GM12878 (cell line): ENCODE results near the gene CHRFAM7A. TPM values are rescaled to one million over a fixed set of nuclear protein-coding genes. Genes with fewer than 3 reads are reported as not detected.
"Not testable (repeated sequence)": the region's sequence is repeated elsewhere in the genome, so short reads cannot be mapped to it uniquely, and the experiment has no call there.

Source experiments
- ATAC-seq: fragments of 200-7000 bp; cut with Tn5 transposase; 3 replicates; pipeline ENCODE4 v1.9.1; 2020; ENCODE audit warnings: mild to moderate bottlenecking, moderate library complexity
- BruUV-seq: library from RNA; stranded (reverse); fragments of 400-500 nt; replicated peaks from 2 replicates; lab custom pipeline; 2021; lab: Mats Ljungman, UMichigan
- CTCF ChIA-PET: fragments of 300-600 bp; sonication (Branson Sonifier 250); formaldehyde crosslinking; extraction: SDS; loops from one replicate; lab custom pipeline; 2021; ENCODE audit warnings: inconsistent platforms; lab: Yijun Ruan, JAX
- POLR2A ChIA-PET: fragments of 350-600 bp; formaldehyde crosslinking; extraction: SDS; loops from one replicate; lab custom pipeline; 2021; ENCODE audit warnings: inconsistent platforms; lab: Charles Lee
- RAD21 ChIA-PET: fragments of 300-600 bp; sonication (Branson Sonifier 250); formaldehyde crosslinking; loops from one replicate; lab custom pipeline; 2023; ENCODE audit warnings: antibody characterized with exemption; ENCODE audit not compliant: unreplicated experiment; lab: Charles Lee
- SMC1A ChIA-PET: fragments of 300-600 bp; sonication (Branson Sonifier 250); formaldehyde crosslinking; loops from one replicate; lab custom pipeline; 2023; ENCODE audit not compliant: unreplicated experiment, uncharacterized antibody; lab: Charles Lee
- DNase-seq: peaks from one replicate; pipeline ENCODE4 v3.0.0-alpha.2; 2011; ENCODE audit warnings: low read depth, low spot score
- FAIRE-seq: peaks from 3 replicates; lab custom pipeline; 2011; peaks lifted over from hg19 to GRCh38; lab: Jason Lieb, UNC
- H2AFZ ChIP-seq: 2 replicates; pipeline ENCODE4 v1.6.0; 2011; ENCODE audit warnings: low read depth, low read length, control low read depth; ENCODE audit not compliant: control insufficient read depth
- H3K27ac ChIP-seq: 2 replicates; pipeline ENCODE4 v1.5.1; 2011; ENCODE audit warnings: control low read depth; ENCODE audit not compliant: control insufficient read depth, insufficient read depth
- H3K27me3 ChIP-seq, 2 experiments: replicated peaks in 1 of 2; 2 replicates each; pipeline versions ENCODE4 v1.6.0 to v1.6.1; 2011; ENCODE audit warnings: low read length in 1 of 2; ENCODE audit not compliant: control insufficient read depth in 2 of 2, insufficient read depth in 2 of 2
- H3K36me3 ChIP-seq, 2 experiments: 2 replicates each; pipeline ENCODE4 v1.5.1; 2011; ENCODE audit warnings: low read length in 1 of 2; ENCODE audit not compliant: control insufficient read depth in 2 of 2, insufficient read depth in 2 of 2
- H3K4me1 ChIP-seq: 2 replicates; pipeline ENCODE4 v1.6.1; 2011; ENCODE audit warnings: mild to moderate bottlenecking, low read length, moderate library complexity, mixed read lengths; ENCODE audit not compliant: control insufficient read depth, insufficient read depth
- H3K4me2 ChIP-seq: 2 replicates; pipeline ENCODE4 v1.6.0; 2011; ENCODE audit warnings: control low read depth; ENCODE audit not compliant: control insufficient read depth, insufficient read depth
- H3K4me3 ChIP-seq: fragments of 200-600 bp; sonication (generic); 2 replicates; pipeline ENCODE4 v1.5.1; 2016
- H3K79me2 ChIP-seq: 2 replicates; pipeline ENCODE4 v1.6.0; 2011; ENCODE audit warnings: low read length; ENCODE audit not compliant: control insufficient read depth, insufficient read depth
- H3K9ac ChIP-seq: 2 replicates; pipeline ENCODE4 v1.8.0; 2011; ENCODE audit warnings: low read length, control low read depth, mixed read lengths; ENCODE audit not compliant: control insufficient read depth, insufficient read depth
- H3K9me3 ChIP-seq: replicated peaks from 3 replicates; pipeline ENCODE4 v1.5.1; 2011; ENCODE audit warnings: mild to moderate bottlenecking, low read length; ENCODE audit not compliant: control insufficient read depth, insufficient read depth
- H4K20me1 ChIP-seq: 2 replicates; pipeline ENCODE4 v1.6.0; 2011; ENCODE audit not compliant: control insufficient read depth, insufficient read depth
- WGBS: methylation state at CpG from one replicate; pipeline ENCODE4 v1.1.6; 2016; ENCODE audit warnings: low lambda C conversion rate; ENCODE audit not compliant: insufficient replicate concordance, insufficient coverage; ENCODE audit errors: missing lambda C conversion rate; 5-methylcytosine and 5-hydroxymethylcytosine counted together
- in situ Hi-C: fragments of 300-500 bp; cut with MboI; formaldehyde crosslinking; loops from 9 replicates; pipeline ENCODE4 v1.14.3; 2018; ENCODE audit warnings: mixed read lengths
- intact Hi-C: fragments of 100-400 bp; cut with micrococcal nuclease; formaldehyde crosslinking; loops from one replicate; pipeline ENCODE4 v1.14.2; 2022; ENCODE audit not compliant: unreplicated experiment
- polyA plus RNA-seq, 11 experiments: library from polyadenylated mRNA; depleted of rRNA in 4 of 11; unstranded in 6 of 11; stranded (reverse) in 5 of 11; fragments of >200 nt; fragmentation: Nextera tagmentation in 4 of 11; fragmentation: Illumina TruSeq in 1 of 11; extraction: Ambion mirVana in 4 of 11; extraction: Trizol in 1 of 11; gene quantifications; 1 replicate in 1 of 11; 2 replicates in 10 of 11; pipeline versions ENCODE4 v1.2.1 to v1.2.3, GENCODE V29; 2011 to 2016; ENCODE audit warnings: inconsistent platforms in 2 of 11, missing spikeins in 2 of 11, low read depth in 1 of 11
- total RNA-seq, 4 experiments: library from RNA; depleted of rRNA in 3 of 4; stranded (reverse); fragments of >200 nt in 3 of 4; fragmentation: Illumina TruSeq in 1 of 4; extraction: Trizol in 1 of 4; gene quantifications; 2 replicates each; pipeline versions ENCODE4 v1.2.1 to v1.2.3, GENCODE V29; 2013 to 2021

The CHRFAM7A gene
- total and polyA plus RNA-seq, 10 of the 15 experiments (the other 5 are each of a cell fraction or from before 2014, with no cell fraction given) = 0.25 to 0.75 (median 0.37) TPM; not detected in 5

DNA sequence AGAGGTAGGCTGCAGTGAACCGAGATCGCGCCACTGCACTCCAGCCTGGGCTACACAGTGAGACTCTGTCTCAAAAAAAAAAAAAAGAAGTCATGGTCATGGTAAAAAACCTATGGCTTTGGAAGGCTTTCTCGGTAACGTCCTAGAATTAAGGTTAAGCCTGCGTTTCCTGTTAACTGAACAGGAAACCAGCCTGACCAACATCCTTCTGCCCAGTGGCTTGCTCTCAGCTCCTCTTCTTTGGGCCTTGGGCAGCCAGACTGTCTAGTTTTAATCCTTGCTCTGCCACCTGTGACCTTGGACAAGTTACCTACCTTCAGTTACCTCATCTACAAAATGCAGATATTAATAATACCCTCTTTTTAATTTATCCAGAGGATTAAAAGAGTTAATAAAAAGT, 27.4 kb upstream of the CHRFAM7A start:
- H3K27me3 ChIP-seq, SMC1A ChIA-PET, CTCF ChIA-PET, H2AFZ ChIP-seq, H3K4me1 ChIP-seq, H4K20me1 ChIP-seq, H3K4me3 ChIP-seq, DNase-seq, ATAC-seq, BruUV-seq, H3K79me2 ChIP-seq, in situ Hi-C loops, H3K27ac ChIP-seq, H3K9ac ChIP-seq, POLR2A ChIA-PET, H3K36me3 ChIP-seq, FAIRE-seq, RAD21 ChIA-PET, H3K4me2 ChIP-seq, H3K9me3 ChIP-seq, intact Hi-C loops: not testable (repeated sequence)
- 57% methylated on average over 6 of the region's 6 CpGs for WGBS

DNA sequence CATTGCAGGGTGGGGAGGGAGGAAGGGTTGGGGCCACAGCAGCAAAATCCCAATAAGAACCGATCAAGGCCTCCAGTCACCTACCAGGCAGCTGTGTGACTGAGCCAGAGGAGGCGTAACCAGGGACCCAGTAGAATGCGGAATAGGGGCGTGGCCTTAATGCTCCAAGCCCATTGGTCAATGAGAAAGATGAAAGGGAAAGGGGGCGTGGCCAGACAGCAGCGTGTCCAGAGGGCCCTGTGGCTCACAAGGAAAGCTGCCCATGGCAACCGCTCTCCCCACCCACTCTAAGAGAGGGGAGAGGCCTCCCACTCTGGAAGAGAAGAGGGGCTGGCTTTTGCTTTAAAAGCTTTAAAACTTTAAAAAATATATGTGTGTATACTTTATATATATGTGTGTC, 20.8 kb upstream of the CHRFAM7A start, which contains the start of gene GOLGA8R:
TSS of gene GOLGA8R (minus strand) at position 101 of the 400 bp plus-strand sequence. CDS start at position 3, 98 bp downstream.
- BruUV-seq, H3K9ac ChIP-seq, ATAC-seq, SMC1A ChIA-PET, DNase-seq, H3K27me3 ChIP-seq, H3K4me2 ChIP-seq, in situ Hi-C loops, H3K79me2 ChIP-seq, H3K4me3 ChIP-seq, intact Hi-C loops, H3K36me3 ChIP-seq, FAIRE-seq, H2AFZ ChIP-seq, H4K20me1 ChIP-seq, POLR2A ChIA-PET, CTCF ChIA-PET, H3K27ac ChIP-seq, H3K9me3 ChIP-seq, RAD21 ChIA-PET, H3K4me1 ChIP-seq: not testable (repeated sequence)
- no CpG with 5 or more reads among the region's 7 CpGs for WGBS

DNA sequence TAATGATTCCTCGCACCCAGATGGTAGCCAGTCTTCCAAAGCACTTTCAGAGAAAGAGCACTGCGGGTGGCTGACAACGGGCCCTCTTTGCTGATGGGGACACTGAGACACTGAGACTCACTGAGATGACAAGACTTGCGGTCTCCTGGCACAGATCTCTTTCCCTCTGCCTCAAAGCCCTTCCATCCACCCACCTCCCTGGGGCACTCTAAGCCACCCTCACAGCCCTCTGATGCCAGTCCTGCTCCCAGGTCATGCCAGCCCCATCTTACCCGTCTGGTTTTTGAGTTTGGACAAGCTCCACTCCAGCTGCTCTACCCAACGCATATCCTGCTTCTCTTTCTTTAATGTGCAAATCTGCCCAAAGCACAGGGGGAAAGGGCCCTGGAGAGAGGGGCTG, 14.3 kb upstream of the CHRFAM7A start:
- H3K4me3 ChIP-seq, H3K4me2 ChIP-seq, CTCF ChIA-PET, H3K9ac ChIP-seq, H3K4me1 ChIP-seq, in situ Hi-C loops, BruUV-seq, intact Hi-C loops, POLR2A ChIA-PET, RAD21 ChIA-PET, H3K9me3 ChIP-seq, FAIRE-seq, H3K79me2 ChIP-seq, SMC1A ChIA-PET, ATAC-seq, H2AFZ ChIP-seq, DNase-seq, H3K36me3 ChIP-seq, H3K27ac ChIP-seq, H3K27me3 ChIP-seq, H4K20me1 ChIP-seq: not testable (repeated sequence)
- WGBS = 73% methylated on average over 5 of the region's 6 CpGs

DNA sequence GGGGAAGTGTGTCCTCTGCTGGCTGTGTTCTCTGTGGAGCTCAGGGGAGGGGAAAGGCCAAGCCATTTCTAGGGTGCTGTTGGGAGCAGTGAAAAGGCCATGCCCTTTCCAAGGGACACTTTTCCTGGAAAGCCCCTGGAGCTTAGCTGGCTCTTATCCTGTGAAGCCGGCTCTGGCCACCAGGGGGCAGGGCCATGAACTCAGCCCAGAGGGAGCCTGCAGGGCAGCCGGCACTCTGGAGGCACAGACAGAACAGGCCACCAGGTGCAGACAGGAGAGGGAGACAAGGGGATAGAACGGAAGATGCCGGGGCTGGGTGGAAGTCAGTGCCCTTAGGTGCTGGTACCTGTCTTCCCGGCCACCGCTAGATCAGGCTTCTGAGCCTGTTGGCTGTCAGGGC, 5.6 kb upstream of the CHRFAM7A start:
- H3K4me3 ChIP-seq, H3K4me1 ChIP-seq, H3K79me2 ChIP-seq, H3K9ac ChIP-seq, RAD21 ChIA-PET, H4K20me1 ChIP-seq, H3K27me3 ChIP-seq, H3K4me2 ChIP-seq, H3K27ac ChIP-seq, SMC1A ChIA-PET, DNase-seq, CTCF ChIA-PET, POLR2A ChIA-PET, BruUV-seq, H2AFZ ChIP-seq, intact Hi-C loops, H3K36me3 ChIP-seq, FAIRE-seq, H3K9me3 ChIP-seq: not testable (repeated sequence)
- peak; percentile 63 for ATAC-seq
- no CpG with 5 or more reads among the region's 6 CpGs for WGBS
- in situ Hi-C loops = loop anchor here (25.0 kb wide), 1 partner anchor 1738 kb away; no protein-coding TSS in a partner anchor
